Liver (tissue), 3 donors: ENCODE measurements around the gene SFN.

ENCODE experiments used
- ATF3 ChIP-seq: IDR thresholded peaks from 2 replicates; pipeline ENCODE4 v1.6.1; 2016; ENCODE audit warnings: antibody characterized with exemption
- CTCF ChIP-seq: fragments of 150-350 bp; IDR thresholded peaks from 2 replicates; pipeline ENCODE4 v1.5.1; 2017; ENCODE audit warnings: improper control_type of control experiment, low read depth, low read length; ENCODE audit not compliant: missing input control
- FOXA2 ChIP-seq: IDR thresholded peaks from 2 replicates; pipeline ENCODE4 v1.6.1; 2016; ENCODE audit warnings: antibody characterized with exemption
- MAX ChIP-seq: IDR thresholded peaks from 2 replicates; pipeline ENCODE4 v1.6.1; 2016; ENCODE audit warnings: antibody characterized with exemption
- TAF1 ChIP-seq: conservative IDR thresholded peaks from 2 replicates; pipeline ENCODE4 v1.6.1; 2016; ENCODE audit warnings: antibody characterized with exemption, mild to moderate bottlenecking
- YY1 ChIP-seq: IDR thresholded peaks from 2 replicates; pipeline ENCODE4 v1.6.1; 2016; ENCODE audit warnings: antibody characterized with exemption, mild to moderate bottlenecking
- donor health status: healthy.
- donor health status: healthy.

DNA sequence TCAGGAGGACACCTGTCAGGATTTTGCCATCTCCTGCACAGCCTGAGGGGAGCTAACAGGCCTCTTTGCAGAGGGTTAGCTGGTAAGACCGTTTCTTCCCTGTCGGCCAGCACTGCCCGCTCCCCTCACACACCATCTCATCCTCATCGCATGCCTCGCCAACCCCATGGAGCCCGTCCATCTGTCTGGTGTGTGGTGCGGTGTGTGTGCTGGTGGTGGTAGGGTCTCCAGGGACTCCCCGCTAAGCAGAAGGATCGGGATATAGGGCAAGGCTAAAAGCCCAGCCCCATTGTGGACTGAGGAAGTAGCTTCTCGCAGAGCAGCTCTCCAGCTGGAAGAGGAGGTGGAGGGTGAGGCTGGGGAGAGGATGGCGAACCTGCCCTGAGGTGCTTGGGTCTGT lies 6.8 kb upstream of the SFN start:
- TF ChIP-seq CTCF (no peak), TAF1 (no peak), FOXA2 (no peak), ATF3 (no peak), MAX (no peak), YY1 (no peak)
